ENCODE results near the gene ZNF766.
A peak's percentile ranks its signal among the peaks of the same experiment; 100 is the strongest.
"Not testable (repeated sequence)": the region's sequence is repeated elsewhere in the genome, so short reads cannot be mapped to it uniquely, and the experiment has no call there.

ZNF766 gene

DNA sequence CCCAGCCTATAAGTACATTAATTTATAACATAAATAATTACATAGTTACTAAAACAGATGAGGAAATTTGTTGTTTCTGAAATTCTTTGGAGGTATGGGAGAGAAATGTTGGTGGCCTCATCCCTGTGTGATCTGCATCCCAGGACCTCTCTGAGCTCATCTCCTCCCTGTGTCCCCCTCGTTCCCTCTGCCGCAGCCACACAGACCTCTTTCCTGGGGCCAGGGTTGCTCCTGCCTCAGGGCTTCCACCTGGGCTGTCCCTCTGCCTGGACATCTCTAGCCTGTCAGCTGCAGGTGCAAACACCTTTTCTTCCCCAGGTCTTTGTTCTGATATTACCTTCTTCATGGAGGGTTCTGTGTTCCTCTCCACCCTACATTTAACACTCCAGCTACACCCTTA is 3.9 kb downstream of the ZNF766 start:
- DNase-seq (ENCODE audit: extremely low spot score, insufficient read length, low read depth) (no peak), FAIRE-seq (no peak)

DNA sequence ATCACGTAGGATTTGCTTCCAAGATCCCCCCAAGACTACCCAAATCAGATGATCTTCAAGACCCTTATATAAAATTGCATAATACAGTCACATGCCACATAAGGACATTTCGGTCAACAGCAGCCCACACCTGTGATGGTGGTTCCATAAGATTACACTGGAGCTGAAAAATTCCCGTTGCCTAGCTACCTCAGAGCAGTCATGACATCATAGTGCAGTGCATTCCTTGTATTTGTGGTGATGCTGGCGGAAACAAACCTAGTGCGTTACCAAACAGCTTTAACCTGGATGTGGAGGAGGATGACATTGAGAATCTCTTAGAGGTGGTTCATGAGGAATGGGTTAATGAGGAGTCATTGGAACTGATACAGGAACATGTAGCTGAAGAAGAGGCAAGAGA is 4.8 kb downstream of the ZNF766 start:
- FAIRE-seq (no peak), DNase-seq (ENCODE audit: extremely low spot score, insufficient read length, low read depth) (no peak)

DNA sequence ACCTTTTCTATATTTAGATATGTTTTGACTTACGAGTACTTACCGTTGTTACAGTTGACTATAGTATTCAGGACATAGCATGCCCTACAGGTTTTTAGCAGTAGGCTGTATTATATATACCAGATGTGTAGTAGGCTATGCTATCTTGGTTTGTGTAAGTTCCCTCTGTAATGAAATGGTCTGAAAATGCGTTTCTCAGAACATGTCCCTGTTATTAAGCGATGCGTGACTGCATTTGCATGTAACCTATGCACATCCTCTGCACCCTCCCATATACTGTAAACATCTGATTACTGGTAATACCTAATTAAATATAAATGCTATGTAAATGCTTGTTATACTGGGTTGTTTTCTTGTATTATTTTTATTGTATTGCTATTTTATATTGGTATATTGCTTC is 6.6 kb downstream of the ZNF766 start:
- DNase-seq (ENCODE audit: extremely low spot score, insufficient read length, low read depth) = no peak
- FAIRE-seq = no peak

DNA sequence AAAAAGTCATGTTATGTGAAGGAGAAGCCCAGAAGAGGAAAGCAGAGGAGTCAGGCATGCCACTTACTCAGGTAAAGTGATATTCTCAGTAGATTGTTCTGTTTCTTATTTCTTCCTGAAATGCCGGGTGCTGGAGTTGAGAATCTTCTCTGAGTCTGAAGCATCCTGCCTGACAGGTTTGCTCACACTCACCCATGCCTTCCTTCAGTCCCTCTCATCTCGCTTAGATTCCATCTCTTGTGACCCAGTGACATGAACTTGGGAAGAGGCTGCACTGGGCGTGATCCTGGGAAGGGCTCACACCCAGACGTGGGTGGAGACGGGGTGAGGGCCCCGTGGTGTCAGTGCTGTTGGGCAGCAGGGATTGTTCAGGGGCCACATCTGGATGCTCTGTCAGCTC is 8.1 kb downstream of the ZNF766 start:
- DNase-seq (ENCODE audit: extremely low spot score, insufficient read length, low read depth) (no peak), FAIRE-seq (no peak)

DNA sequence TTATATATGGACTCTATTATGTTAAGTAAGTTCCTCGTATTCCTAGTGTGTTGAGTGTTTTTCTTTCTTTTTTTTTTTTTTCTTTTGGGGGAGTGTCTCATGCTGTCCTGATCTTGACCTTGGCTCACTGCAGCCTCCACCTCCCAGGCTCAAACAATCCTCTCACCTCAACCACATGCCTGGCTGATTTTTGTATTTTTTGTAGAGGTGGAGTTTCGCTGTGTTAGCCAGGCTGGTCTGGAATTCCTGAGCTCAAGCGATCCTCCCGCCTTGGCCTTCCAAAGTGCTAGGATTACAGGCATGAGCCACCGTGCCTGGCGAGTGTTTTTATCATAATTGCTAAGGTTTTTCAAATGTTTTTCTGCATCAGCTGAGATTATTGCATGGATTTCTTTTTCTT is 16.9 kb downstream of the ZNF766 start:
- no peak for DNase-seq (ENCODE audit: extremely low spot score, insufficient read length, low read depth)
- FAIRE-seq = no peak

DNA sequence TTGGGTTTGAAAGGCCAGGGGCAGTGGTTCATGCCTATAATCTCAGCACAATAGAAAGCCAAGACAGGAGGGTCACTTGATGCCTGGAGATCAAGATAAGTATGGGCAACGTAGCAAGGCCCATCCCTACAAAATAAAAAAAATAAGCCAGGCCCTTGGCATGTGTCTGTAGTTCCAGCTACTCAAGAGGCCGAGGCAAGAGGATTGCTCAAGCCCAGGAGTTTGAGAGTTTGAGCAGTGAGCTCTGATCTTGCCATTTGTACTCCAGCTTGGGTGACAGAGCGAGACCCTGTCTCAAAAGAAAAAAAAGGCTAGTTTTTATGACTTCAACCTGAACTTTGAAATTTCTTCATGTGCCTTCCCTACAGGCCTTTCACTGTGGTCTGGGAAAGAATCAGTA is 22.4 kb downstream of the ZNF766 start:
- DNase-seq (ENCODE audit: extremely low spot score, insufficient read length, low read depth) (no peak), FAIRE-seq (no peak)

DNA sequence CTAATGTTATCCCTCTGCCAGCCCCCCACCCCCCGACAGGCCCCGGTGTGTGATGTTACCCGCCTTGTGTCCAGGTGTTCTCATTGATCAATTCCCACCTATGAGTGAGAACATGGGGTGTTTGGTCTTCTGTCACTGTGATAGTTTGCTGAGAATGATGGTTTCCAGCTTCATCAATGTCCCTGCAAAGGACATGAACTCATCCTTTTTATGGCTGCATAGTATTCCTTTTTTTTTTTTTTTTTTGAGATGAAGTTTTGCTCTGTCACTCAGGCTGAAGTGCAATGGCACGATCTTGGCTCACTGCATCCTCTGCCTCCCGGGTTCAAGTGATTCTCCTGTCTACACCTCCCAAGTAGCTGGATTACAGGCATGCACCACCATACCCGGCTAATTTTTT is 23.6 kb downstream of the ZNF766 start:
- peak; percentile 46 for FAIRE-seq
- not testable (repeated sequence) for DNase-seq (ENCODE audit: extremely low spot score, insufficient read length, low read depth)

DNA sequence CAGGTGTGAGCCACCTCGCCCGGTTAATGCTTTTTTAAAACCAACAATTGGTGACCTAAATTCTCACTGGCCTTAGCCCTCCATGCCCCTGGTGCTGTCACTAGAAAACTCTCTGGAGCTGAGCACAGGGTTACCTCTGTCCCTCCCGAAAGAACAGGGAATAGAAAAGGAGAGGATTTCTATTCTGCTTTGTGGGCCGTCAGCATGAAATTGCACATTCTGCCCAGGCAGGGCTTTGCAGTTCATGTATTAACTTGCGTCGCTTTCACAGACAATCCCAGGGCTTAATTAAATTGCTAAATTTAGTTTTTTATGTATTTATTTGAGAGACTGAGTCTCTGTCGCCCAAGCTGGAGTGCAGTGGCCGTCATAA is 27.0 kb downstream of the ZNF766 start:
- FAIRE-seq = no peak
- no peak for DNase-seq (ENCODE audit: extremely low spot score, insufficient read length, low read depth)

DNA sequence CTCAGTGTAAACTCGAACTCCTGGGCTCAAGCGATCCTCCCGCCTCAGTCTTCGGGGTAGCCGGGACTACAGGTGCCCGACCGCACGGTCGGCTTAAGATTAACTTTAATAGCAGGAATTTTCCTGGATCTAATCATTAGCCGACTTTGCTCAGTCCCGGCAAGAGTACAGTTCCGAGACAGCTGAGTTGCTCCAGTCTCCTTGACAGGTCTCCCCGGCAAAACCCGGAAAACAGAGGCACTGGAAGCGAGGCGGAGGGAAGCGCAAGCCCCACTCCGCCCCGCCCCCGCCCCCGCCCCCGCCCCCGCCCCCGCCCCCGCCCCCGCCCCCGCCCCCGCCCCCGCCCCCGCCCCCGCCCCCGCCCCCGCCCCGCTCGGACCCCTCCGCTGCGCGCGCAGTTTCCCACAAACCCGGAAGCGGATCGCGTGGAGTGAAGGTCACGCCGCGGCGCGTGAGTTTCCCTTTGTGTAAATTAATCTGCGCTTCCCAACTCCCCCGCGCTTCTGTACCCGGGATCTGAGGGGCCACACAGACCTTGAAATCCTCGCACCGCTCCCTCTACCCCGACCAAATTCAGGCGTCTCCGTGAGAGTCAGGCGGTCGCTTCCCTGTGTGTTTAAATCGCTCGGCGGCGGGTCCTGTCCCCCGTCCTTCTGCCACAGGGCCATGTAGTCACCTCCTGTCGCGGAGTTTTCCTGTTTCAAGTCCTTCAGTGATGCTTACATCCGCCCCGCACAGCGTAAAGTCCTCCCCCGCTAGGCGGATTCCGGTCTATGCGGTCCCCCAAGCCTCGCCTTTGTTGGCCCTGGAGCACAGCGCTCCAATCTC is 27.6 kb downstream of the ZNF766 start, which contains the start of gene ZNF480:
Gene ZNF480 (plus strand): TSS at position 397 of the 828 bp plus-strand sequence. CDS start 3,244 bp downstream, outside the sequence.
- FAIRE-seq (peak; percentile 52), DNase-seq (ENCODE audit: extremely low spot score, insufficient read length, low read depth) (peak; percentile 47)

DNA sequence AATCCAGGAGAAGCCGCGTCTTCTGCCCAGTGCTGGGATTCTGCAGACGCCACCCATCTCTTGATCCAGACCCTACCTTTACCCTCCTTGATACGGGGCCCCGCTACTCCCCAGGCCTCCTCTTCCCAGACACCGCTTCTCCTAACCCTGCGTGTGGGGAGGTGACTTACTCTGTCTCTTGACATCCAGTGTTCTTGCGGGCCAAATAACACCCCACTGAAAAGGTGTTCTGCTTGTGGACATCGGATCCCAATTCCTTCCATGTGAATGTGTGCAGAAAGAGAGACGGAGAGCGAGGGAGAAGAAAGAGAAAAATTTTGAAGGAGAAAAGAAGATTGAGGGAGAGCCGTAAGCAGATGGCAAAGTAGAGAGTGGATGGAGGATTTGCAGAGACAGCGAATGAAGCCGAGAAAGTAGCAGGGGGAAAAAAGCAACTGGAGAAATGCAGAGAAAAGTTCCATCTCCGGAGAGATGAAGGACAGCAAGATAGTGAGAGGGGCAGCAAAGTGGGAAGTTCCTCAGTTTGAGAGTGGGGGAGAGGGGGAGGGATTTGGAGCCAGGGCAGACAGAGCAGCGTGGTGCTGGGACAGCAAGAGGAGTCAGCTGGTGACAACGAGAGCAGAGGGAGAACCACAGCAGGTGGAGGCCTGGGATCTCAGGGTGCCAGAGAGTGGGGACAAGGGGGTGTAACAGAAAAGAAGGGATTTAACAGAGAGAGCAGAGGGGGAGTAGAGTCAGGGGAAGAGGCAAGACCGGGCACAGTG is 28.4 kb downstream of the ZNF766 start:
- no peak for DNase-seq (ENCODE audit: extremely low spot score, insufficient read length, low read depth)

DNA sequence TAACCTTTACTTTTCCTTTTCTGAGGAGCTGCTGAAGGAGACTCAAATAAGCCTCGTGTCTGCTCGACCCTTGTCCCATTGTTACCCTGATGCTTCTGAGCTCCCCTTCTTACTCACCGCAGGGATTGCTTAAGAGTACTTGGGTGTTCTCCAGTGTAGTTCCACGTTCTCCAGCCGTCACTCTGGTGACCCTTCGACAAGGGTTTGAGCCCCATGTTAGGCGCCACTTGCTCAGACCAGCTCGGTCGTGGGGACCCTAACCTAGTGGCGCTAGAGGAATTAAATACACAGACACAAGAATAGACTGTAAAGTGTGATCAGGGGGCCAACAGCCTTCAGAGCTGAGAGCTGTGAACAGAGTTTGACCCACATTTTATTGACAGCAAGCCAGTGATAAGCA is 37.9 kb downstream of the ZNF766 start:
- no peak for DNase-seq (ENCODE audit: extremely low spot score, insufficient read length, low read depth)
- FAIRE-seq = no peak

More for the DNA sequence above, 28.4 kb downstream of the ZNF766 start:
- FAIRE-seq = no peak

DNA sequence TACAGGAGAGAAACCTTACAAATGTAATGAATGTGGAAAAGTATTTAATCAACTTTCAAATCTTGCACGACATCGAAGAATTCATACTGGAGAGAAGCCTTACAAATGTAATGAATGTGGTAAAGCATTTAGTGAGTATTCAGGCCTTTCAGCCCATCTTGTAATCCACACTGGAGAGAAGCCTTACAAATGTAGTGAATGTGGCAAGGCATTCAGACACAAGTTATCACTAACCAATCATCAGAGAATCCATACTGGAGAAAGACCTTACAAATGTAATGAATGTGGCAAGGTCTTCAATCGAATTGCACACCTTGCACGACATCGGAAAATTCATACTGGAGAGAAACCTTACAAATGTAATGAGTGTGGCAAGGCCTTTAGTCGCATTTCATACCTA is 53.0 kb downstream of the ZNF766 start:
- FAIRE-seq (no peak), DNase-seq (ENCODE audit: extremely low spot score, insufficient read length, low read depth) (no peak)

DNA sequence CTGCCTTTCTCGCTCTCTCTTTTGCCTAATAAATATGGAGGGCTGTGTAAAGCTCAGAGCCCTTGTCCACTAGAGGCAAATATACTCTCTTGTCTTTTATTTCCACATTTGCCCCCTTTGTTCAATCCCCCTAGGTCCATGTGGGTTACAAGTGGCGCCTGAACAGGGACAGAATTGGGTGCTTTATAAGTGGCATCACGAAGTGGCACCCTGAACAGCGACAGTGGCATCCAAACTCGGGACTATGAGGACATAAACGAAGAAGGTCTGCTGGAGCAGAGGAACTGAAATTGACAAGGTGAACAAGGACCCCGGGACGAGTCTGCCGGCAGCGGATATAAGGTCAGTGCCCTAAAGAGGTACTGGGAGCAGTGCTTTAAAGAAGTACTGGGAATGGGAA is 62.4 kb downstream of the ZNF766 start:
- no peak for DNase-seq (ENCODE audit: extremely low spot score, insufficient read length, low read depth)
- FAIRE-seq = no peak

DNA sequence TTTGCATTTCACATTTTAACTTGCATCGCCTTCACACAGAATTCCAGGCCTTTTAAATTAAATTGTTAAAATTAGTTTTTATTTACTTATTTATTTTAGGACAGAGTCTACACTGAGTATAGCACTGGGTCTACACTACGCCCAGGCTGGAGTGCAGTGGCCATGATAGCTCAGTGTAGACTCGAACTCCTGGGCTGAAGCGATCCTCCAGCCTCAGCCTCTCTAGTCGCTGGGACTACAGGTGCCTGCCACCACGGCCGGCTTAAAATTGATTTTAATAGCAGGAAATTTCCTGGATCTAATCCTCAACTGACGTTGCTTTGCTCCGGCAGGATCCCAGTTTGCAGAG is 66.4 kb downstream of the ZNF766 start:
- DNase-seq (ENCODE audit: extremely low spot score, insufficient read length, low read depth) (no peak), FAIRE-seq (no peak)

DNA sequence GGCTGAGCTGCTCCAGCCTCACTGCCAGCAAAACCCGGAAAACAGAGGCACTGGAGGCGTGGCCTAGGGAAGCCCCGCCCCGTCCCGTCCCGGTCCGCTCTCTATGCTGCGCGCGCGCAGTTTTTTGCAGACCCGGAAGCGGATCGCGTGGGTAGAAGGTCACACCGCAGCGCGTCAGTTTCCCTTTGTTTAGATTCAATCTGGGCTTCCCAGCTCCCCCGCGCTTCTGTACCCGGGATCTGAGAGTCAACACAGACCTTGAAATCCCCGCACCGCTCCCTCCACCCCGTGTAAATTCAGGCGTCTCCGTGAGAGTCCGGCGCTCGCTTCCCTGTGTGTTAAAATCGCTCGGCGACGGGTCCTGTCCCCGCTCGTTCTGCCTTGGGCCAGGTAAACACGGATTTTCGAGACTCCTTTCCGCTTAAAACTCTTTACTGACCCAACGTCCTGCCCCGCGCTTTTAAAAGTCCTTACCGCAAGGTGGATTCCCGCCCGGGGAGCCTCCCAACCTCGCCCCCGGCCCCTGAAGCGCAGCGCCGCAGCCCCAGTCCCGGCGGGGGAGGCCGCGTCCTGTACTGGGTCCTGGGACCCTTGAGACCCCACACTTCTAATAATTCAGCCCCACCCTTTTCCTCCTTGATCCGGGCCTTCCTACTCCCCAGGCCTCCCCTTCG is 66.9 kb downstream of the ZNF766 start, which contains the start of gene ZNF610:
Gene ZNF610 (plus strand): TSS at position 127 of the 674 bp plus-strand sequence. CDS start 12,930 bp downstream, outside the sequence.
- DNase-seq (ENCODE audit: extremely low spot score, insufficient read length, low read depth) (peak; percentile 9), FAIRE-seq (no peak)

DNA sequence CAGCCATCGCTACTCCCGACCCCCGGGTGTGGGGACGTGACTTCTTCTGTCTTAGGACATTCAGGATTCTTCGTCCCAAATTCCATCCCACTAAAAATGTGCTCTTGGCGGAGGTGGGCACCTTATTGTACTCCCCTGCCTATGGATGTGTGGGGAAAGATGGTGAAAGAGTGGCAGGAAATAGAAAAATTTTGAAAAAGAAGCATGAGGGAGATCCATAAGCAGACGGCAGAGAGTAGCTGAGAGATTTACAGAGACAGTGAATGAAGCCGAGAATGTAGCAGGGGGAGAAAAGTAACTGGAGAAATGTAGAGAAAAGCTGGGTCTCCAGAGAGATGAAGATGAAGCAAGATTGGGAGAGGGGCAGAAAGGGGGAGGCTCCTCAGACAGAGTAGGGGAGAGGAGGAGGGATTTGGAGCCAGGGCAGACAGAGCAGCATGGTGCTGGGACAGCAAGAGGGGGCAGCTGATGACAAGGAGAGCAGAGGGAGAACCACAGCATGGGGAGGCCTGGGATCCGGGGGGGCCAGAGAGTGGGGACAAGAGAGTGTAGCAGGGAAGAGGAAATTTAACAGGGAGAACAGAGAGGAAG is 67.5 kb downstream of the ZNF766 start:
- no peak for FAIRE-seq
- no peak for DNase-seq (ENCODE audit: extremely low spot score, insufficient read length, low read depth)

DNA sequence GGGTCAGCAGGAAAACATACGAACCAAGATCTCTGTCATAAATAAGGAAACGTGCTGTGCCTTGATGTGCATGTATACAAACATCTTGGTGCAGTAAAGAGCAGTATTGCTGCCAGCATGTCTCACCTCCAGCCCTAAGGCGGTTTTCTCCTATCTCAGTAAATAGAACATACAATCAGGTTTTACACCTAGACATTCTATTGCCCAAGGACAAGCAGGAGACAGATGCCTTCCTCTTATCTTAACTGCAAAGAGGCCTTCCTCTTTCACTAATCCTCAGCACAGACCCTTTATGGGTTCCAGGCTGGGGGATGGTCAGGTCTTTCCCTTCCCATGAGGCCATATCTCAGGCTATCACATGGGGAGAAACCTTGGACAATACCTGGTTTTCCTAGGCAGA is 69.6 kb downstream of the ZNF766 start:
- DNase-seq (ENCODE audit: extremely low spot score, insufficient read length, low read depth); FAIRE-seq: not testable (repeated sequence)

DNA sequence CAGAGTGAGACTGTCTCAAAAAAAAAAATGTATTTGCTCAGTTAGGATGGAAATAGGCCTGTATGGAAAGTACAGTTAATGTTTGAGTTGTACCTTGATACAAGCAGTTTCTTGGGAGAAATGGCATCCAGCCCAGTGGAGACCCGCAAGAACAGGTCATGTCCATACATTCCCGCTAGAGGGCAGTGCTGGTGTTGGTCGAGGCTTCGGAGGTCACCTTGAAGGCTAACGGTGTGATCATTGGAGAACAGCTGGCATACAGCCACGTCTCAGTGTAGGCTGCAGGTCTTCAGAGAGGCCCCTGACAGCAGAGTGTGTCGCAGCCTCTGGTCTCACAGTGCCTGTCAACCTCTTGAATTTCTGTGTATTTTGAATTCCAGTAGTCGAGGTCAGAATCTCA is 74.2 kb downstream of the ZNF766 start:
- no peak for DNase-seq (ENCODE audit: extremely low spot score, insufficient read length, low read depth)

DNA sequence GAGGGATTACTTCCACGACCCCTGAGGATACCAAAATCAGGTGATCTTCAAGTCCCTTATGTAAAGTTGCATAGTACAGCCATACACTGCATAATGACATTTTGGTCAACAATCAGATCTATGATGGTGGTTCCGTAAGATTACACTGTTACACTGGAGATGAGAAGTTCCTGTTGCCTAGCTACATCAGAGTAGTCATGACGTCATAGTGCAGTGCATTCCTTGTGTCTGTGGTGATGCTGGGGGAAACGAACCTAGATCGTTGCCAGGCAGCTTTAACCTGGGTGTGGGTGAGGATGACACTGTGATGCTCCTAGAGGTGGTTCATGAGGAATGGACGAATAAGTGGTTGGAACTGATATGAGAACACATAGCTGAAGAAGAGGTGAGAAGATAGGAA is 75.8 kb downstream of the ZNF766 start:
- no peak for FAIRE-seq

More for the DNA sequence above, 74.2 kb downstream of the ZNF766 start:
- no peak for FAIRE-seq

More for the DNA sequence above, 75.8 kb downstream of the ZNF766 start:
- DNase-seq (ENCODE audit: extremely low spot score, insufficient read length, low read depth) = no peak

Measured in GM18507 (cell line).